HG02970 (cell line): ENCODE results near the gene MEGF6.

Experiments used
- ATAC-seq: cut with Tn5 transposase; IDR thresholded peaks from one replicate; pipeline ENCODE4 v1.9.1; 2021; ENCODE audit warnings: mild to moderate bottlenecking, moderate library complexity, moderate number of reproducible peaks; ENCODE audit not compliant: unreplicated experiment, low FRiP score

The MEGF6 gene

GRCh38 chr1:3476666-3477065 lies 134.6 kb downstream of the MEGF6 start:
- ATAC-seq: no peak

GRCh38 chr1:3475839-3476573 lies 135.3 kb downstream of the MEGF6 start:
- ATAC-seq: no peak

GRCh38 chr1:3474421-3474820 lies 136.9 kb downstream of the MEGF6 start:
- ATAC-seq: no peak

- ATAC-seq: no peak
These were observed 137.3 kb downstream of the MEGF6 start for GRCh38 chr1:3474016-3474415.

DNA sequence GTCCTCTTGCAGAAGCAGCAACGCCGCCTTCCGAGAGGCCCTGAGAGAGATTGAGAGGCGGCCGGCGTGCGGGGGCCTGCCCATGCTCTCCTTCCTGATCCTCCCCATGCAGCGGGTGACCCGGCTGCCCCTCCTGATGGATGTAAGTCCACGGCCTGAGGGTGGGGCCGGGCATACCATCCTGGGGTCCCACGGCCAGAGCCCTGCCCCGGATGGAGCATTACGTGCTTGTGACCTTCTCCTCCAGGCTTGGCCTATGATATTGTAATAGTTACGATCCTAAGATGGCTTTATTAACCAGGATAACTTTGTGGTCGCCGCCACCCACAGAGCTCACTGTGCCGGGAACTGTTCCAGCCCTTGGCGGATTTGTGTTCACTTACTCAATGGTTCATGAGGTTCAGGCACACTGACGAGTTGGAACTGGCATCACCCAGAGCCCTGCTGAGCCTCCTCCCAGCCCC lies 137.9 kb downstream of the MEGF6 start:
- ATAC-seq: no peak

GRCh38 chr1:3472906-3473305 lies 138.4 kb downstream of the MEGF6 start:
- ATAC-seq: no peak

GRCh38 chr1:3472088-3472850 lies 139.0 kb downstream of the MEGF6 start:
- no peak for ATAC-seq

DNA sequence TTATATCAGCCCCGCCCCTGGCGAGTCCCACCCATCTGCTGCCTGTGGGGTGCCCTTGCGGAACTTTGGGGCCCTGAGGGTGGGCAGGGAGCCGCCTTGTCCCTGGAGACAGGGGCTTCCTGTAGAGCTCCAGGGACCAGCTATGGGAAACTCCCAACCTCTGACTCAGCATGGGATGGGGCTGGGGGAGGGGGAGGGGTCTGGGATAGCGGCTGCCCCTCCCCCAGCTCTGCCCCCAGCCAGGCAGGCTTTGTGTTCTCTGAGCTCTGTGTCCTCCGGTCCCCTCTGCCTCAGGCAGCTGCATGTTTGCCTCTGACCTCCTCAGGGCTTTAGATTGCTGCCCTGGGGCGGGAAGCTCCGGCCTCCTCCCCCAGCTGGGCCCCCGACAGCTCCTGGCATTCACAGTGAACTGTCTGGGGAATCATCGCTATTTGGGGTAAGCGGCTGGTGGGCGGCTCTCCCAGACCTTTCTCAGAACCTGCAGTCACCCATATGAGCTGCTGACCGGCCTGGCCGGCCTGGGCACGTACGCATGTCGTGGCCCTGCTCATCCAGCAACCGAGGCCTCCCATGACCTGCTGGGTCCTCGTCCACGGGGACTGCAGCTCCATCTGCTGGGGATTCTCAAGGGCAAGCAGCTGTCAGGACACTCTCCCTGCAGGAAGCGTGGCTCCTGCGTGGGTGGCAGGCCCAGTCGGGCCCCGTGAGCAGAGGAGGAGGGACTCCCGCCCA lies 139.8 kb downstream of the MEGF6 start:
- no peak for ATAC-seq

- ATAC-seq: no peak
These were observed 140.5 kb downstream of the MEGF6 start for GRCh38 chr1:3470650-3471355.

DNA sequence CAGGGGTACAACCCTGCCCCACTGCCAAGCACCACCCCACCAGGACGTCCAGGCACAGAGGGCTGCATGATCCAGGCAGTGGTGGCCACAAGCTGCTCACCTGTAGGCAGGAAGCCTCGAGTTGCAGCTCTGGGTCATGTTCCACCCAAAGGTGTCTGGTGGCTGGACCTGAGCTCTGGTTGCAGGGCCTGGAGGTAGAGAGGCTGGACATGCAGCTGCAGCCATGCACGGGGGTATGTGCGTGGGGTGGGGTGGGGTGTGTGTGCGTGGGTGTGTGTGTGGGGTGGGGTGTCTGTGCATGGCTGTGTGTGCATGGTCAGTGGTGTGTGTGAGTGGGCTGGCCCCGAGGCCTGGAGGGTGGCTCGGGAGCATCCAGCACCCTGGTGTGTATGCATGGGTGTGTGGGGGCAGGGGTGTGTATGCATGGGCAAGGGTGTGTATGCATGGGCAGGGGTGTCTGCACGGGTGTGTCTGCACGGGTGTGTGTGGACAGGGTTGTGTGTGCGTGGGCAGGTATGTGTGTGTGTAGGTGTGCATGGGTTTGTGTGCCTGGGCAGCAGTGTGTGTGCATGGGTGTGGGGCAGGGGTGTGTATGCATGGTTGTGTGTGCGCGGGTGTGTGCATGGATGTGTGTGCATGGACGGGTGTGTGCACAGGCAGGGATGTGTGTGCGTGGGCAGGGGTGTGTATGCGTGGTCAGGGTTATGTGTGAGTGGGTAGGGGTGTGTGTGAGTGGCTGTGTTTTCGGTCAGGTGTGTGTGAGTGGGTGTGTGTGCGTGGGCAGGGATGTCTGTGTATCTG lies 141.3 kb downstream of the MEGF6 start:
- ATAC-seq: no peak

DNA sequence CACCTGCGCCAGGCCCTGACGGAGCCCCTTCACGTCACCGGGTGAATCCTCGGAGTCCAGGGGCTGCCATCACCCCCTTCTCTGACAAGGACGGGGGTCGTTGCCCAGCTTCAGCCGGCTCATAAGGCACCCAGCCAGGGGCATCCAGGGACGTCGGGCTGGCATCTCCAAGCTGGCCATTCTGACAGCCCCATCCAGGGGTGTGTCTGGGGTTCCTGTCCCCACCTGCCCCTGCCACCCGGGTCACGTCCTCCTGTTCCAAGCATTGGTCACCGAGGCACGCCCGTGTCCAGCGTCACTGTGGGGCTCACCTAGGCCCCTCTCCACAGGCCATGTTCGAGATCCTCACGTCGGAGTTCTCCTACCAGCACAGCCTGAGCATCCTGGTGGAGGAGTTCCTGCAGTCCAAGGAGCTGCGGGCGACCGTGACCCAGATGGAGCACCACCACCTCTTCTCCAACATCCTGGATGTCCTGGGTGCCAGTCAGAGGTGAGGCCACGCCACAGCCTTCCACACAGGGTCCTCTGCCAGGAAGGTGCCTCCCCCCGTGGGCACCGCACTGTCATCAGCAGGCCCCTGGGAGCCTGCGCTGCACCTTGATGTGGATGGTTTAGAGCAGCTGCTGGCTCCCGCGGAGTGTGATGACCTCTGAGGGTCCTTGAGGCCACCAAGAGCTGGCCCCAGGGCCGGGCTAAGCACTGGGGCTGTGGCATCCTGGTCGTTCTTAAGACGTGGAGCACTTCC lies 142.0 kb downstream of the MEGF6 start:
- no peak for ATAC-seq

DNA sequence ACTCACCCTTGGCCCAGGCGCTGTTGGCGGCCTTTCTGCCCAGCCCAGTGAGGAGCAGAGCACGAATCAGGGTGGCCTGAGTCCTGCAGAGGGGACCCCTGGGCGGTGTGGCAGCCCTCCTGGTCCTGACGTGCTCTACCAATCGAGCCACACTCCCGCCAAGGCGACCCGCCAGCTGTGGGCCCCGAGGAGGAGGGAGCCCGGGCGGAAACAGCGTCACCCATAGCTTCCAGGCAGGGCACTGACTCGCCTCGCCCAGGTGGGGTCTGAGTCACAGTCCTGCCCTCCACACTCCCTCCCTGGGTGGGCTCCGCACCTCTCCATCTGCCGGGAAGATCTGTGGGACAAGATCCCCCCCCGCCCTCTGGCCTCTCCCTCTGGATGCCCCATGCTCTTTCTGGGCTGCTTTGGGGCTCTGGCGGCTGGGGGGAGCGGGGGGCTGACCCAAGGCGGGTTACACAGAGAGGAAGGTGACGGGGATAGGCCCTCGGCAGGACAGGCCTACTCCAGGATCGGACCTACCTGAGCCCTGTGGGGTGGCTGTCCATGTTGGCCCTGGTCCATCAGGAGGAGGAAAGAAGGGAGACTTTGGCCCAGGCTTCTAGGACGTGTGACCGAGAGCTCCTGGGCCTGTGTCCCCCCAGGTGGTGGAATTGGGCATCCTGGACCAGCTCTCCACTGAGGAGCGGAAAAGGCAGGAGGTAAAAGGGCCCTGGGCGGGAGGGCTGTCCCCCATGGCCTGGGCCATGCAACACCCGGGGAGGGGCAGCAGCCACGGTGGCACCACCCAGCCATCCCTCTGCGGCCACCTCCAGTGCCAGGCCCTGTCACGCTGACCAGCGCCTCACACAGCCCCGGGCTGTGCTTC lies 142.8 kb downstream of the MEGF6 start:
- no peak for ATAC-seq

- ATAC-seq: no peak
These were observed 143.9 kb downstream of the MEGF6 start for GRCh38 chr1:3467096-3468036.

DNA sequence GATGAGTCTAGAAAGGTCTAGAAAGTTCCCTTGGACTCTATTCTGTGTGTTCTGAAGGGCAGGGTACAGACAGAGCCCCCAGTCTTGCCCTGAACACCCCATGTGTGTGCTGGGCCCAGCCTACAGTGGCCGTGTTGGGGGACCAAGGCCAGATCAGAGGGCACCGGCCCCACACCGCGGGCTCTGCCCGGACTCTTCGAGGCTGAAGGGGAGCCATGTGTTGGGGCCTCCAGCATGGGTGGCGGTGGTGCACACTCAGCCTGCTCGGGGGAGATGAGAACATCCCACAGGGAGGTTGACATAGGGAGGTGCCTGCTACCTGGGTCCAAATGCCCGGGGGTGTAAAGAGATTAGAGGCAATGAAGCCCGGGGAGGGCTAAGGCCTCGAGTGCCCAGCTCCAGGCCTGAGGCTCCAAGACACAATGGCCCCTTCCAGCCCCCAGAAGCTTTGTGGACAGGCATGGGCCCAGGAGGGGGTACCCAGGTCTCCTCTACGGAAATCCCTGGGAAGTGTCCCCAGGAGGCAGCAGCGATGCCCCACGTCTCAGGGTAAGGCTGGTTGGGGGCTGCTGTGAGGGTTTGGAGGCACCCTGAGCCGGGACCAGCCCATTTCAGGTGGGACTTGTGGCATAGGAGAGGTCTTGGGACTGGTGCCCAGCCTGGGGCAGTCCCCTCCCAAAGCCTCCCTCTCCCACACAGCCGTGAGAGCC lies 144.8 kb downstream of the MEGF6 start:
- ATAC-seq: no peak

DNA sequence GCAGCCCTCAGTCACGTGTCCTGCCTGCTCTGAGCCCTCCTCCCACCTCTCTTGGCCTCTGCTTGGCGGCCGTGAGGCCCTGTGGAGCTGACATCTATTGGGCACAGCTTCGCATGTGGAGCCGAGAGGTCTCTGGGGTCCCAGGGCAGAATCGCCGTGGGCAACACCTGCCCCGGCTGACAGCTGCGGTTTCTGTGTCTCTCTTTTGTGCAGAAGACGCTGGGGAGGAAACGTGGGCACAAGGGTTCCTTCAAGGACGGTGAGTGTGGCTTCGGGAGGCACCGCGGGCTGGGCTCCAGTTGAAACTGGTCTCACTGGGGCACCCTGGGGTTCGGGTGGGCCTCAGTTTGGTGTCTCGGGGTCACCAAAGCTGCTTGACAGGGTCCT lies 145.4 kb downstream of the MEGF6 start:
- ATAC-seq: no peak

- ATAC-seq: no peak
These were observed 146.0 kb downstream of the MEGF6 start for GRCh38 chr1:3465091-3465934.
